HepG2 (cell line): ENCODE results near the gene PHKB. TPM values are rescaled to one million over a fixed set of nuclear protein-coding genes. Genes with fewer than 3 reads are reported as not detected.

Source experiments
- BORCS8-MEF2B ChIP-seq: sonication (generic); formaldehyde crosslinking; IDR thresholded peaks from 2 replicates; pipeline ENCODE4 v1.8.0; 2022; ENCODE audit warnings: mild to moderate bottlenecking, missing genetic modification reagents
- HDAC2 ChIP-seq: sonication (generic); formaldehyde crosslinking; IDR thresholded peaks from 2 replicates; pipeline ENCODE4 v1.4.0; 2020; ENCODE audit warnings: missing genetic modification reagents
- KDM1A ChIP-seq: IDR thresholded peaks from 2 replicates; pipeline ENCODE4 v1.6.1; 2016; ENCODE audit warnings: missing compliant biosample characterization
- KDM6A ChIP-seq: IDR thresholded peaks from 2 replicates; pipeline ENCODE4 v1.6.1; 2016; ENCODE audit warnings: low read depth
- MYC ChIP-seq: sonication (generic); formaldehyde crosslinking; IDR thresholded peaks from 2 replicates; pipeline ENCODE4 v1.9.0; 2021; ENCODE audit warnings: missing genetic modification reagents, borderline replicate concordance
- RXRB ChIP-seq: IDR thresholded peaks from 2 replicates; pipeline ENCODE4 v1.6.1; 2016; ENCODE audit warnings: borderline replicate concordance, missing genetic modification reagents, missing compliant biosample characterization
- SKI ChIP-seq: fragments of 450-650 bp; IDR thresholded peaks from one replicate; pipeline ENCODE4 v1.6.1; 2018; ENCODE audit warnings: mild to moderate bottlenecking; ENCODE audit not compliant: partially characterized antibody
- SRSF4 ChIP-seq: fragments of 200-400 bp; formaldehyde crosslinking; IDR thresholded peaks from one replicate; pipeline ENCODE4 v1.6.1; 2018; ENCODE audit warnings: mild to moderate bottlenecking, low read depth, low read length, moderate library complexity; ENCODE audit not compliant: poor library complexity, severe bottlenecking
- TARDBP ChIP-seq: sonication (generic); formaldehyde crosslinking; IDR thresholded peaks from 2 replicates; pipeline ENCODE4 v1.8.0; 2022; ENCODE audit warnings: mild to moderate bottlenecking, missing genetic modification reagents
- ZNF383 ChIP-seq: sonication (generic); formaldehyde crosslinking; IDR thresholded peaks from 2 replicates; pipeline ENCODE4 v1.4.0; 2020; ENCODE audit warnings: missing genetic modification reagents, mild to moderate bottlenecking, borderline replicate concordance
- ZNF563 ChIP-seq: sonication (generic); formaldehyde crosslinking; IDR thresholded peaks from 2 replicates; pipeline ENCODE4 v1.8.0; 2022; ENCODE audit warnings: mild to moderate bottlenecking, moderate library complexity, missing genetic modification reagents
- ZNF577 ChIP-seq: sonication (generic); formaldehyde crosslinking; IDR thresholded peaks from 2 replicates; pipeline ENCODE4 v1.4.0; 2020; ENCODE audit warnings: mild to moderate bottlenecking, low read depth, missing genetic modification reagents, borderline replicate concordance
- polyA plus RNA-seq, 8 experiments: library from polyadenylated mRNA; depleted of rRNA in 3 of 8; stranded (reverse) in 7 of 8; unstranded in 1 of 8; fragments of >200 nt; fragmentation: Illumina TruSeq in 4 of 8; extraction: Trizol in 4 of 8; gene quantifications; 2 replicates each; pipeline versions ENCODE4 v1.2.1 to v1.2.3, GENCODE V29; 2011 to 2016; ENCODE audit warnings: low read depth in 4 of 8, missing spikeins in 1 of 8, mixed read lengths in 1 of 8; ENCODE audit not compliant: insufficient read depth in 1 of 8
- total RNA-seq, 5 experiments: library from RNA; depleted of rRNA; stranded (reverse); fragments of >200 nt; fragmentation: Illumina TruSeq; extraction: Trizol; gene quantifications; 2 replicates each; pipeline ENCODE4 v1.2.3, GENCODE V29; 2016; ENCODE audit warnings: low read depth in 1 of 5
- TF ChIP-seq, protein P1 (sequence below): sonication (generic); formaldehyde crosslinking; IDR thresholded peaks from 2 replicates; pipeline ENCODE4 v1.5.1; 2020; ENCODE audit warnings: missing genetic modification reagents, mild to moderate bottlenecking, borderline replicate concordance
- TF ChIP-seq, protein P2 (sequence below): sonication (generic); formaldehyde crosslinking; IDR thresholded peaks from 2 replicates; pipeline ENCODE4 v1.8.1; 2023; ENCODE audit warnings: mild to moderate bottlenecking, inconsistent platforms, moderate library complexity, missing genetic modification reagents, borderline replicate concordance
- TF ChIP-seq, protein P3 (sequence below): sonication (generic); formaldehyde crosslinking; IDR thresholded peaks from 2 replicates; pipeline ENCODE4 v1.4.0; 2020; ENCODE audit warnings: low read depth, mild to moderate bottlenecking, missing genetic modification reagents
- TF ChIP-seq, protein P4 (sequence below): sonication (generic); formaldehyde crosslinking; IDR thresholded peaks from 2 replicates; pipeline ENCODE4 v1.5.0; 2020; ENCODE audit warnings: missing genetic modification reagents, mild to moderate bottlenecking, borderline replicate concordance
- TF ChIP-seq, protein P5 (sequence below): sonication (generic); formaldehyde crosslinking; conservative IDR thresholded peaks from 2 replicates; pipeline ENCODE4 v1.4.0; 2020; ENCODE audit warnings: missing genetic modification reagents

The PHKB gene
- total and polyA plus RNA-seq, 2 of the 13 experiments (the other 11 are each of a cell fraction or from before 2014, with no cell fraction given) = 66.0 to 80.8 TPM

DNA sequence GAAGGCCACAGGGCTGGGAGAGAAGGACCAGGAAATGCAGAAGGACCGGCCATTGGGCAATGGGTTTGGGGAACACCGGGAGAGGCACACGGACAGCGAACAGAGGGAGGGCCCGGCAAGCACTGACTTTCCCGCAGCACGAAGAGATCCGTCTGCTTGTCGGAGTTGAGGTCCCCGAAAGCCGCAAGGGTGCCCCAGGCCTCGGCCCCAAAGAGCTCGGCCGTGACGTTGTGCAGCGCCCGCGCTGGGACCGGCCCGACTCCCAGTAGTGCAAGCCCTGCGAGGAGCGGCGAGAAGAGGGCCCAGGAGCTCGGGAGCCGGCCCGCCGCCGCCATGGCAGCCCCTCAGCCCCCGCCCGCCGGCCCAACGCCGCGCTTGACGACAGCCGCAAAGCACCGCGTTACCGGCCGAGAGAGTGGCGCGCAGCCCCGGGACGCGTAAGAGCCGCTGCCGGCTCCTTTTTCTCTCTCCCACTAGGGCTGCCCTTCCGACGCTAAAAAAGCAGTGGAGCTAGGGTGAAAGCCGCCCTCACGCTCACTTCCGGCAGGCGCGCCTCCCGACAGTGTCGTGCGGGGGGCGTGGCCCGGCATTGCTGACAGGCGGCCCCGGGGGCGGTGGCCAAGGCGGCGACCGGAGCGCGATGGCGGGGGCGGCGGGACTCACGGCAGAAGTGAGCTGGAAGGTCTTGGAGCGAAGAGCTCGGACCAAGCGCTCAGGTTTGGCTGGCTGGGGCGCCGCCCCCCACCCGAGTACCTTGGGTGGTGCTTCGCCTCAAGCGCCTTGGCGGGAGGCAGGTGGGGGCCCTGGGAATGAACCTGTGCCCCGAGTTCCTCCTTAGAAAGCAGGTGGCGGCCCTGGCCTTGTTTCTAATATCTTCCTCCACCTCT lies at the start of gene PHKB, which contains the start of gene ITFG1 (continued):
- TF ChIP-seq, protein P1, sequence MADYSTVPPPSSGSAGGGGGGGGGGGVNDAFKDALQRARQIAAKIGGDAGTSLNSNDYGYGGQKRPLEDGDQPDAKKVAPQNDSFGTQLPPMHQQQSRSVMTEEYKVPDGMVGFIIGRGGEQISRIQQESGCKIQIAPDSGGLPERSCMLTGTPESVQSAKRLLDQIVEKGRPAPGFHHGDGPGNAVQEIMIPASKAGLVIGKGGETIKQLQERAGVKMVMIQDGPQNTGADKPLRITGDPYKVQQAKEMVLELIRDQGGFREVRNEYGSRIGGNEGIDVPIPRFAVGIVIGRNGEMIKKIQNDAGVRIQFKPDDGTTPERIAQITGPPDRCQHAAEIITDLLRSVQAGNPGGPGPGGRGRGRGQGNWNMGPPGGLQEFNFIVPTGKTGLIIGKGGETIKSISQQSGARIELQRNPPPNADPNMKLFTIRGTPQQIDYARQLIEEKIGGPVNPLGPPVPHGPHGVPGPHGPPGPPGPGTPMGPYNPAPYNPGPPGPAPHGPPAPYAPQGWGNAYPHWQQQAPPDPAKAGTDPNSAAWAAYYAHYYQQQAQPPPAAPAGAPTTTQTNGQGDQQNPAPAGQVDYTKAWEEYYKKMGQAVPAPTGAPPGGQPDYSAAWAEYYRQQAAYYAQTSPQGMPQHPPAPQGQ (CRISPR knock-in tag) = no peak
- peak; percentile 76 for TF ChIP-seq TARDBP
- TF ChIP-seq HDAC2 (CRISPR knock-in tag) = peak; percentile 51; the same call in 1 of the 2 replicates
- no peak for TF ChIP-seq BORCS8-MEF2B (CRISPR knock-in tag)
- peak; percentile 27; the same call in 1 of the 2 replicates for TF ChIP-seq RXRB (CRISPR knock-in tag)
- TF ChIP-seq ZNF563 = peak; percentile 91
- peak; percentile 84 for TF ChIP-seq MYC
- TF ChIP-seq, protein P2, sequence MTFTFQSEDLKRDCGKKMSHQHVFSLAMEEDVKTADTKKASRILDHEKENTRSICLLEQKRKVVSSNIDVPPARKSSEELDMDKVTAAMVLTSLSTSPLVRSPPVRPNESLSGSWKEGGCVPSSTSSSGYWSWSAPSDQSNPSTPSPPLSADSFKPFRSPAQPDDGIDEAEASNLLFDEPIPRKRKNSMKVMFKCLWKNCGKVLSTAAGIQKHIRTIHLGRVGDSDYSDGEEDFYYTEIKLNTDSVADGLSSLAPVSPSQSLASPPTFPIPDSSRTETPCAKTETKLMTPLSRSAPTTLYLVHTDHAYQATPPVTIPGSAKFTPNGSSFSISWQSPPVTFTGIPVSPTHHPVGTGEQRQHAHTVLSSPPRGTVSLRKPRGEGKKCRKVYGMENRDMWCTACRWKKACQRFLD (CRISPR knock-in tag) = no peak
- TF ChIP-seq, protein P3, sequence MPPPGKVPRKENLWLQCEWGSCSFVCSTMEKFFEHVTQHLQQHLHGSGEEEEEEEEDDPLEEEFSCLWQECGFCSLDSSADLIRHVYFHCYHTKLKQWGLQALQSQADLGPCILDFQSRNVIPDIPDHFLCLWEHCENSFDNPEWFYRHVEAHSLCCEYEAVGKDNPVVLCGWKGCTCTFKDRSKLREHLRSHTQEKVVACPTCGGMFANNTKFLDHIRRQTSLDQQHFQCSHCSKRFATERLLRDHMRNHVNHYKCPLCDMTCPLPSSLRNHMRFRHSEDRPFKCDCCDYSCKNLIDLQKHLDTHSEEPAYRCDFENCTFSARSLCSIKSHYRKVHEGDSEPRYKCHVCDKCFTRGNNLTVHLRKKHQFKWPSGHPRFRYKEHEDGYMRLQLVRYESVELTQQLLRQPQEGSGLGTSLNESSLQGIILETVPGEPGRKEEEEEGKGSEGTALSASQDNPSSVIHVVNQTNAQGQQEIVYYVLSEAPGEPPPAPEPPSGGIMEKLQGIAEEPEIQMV (CRISPR knock-in tag) = no peak; the same call in 1 of the 2 replicates
- TF ChIP-seq ZNF383 (CRISPR knock-in tag) = no peak; the same call in 1 of the 2 replicates
- peak; percentile 74 for TF ChIP-seq SKI
- TF ChIP-seq, protein P4, sequence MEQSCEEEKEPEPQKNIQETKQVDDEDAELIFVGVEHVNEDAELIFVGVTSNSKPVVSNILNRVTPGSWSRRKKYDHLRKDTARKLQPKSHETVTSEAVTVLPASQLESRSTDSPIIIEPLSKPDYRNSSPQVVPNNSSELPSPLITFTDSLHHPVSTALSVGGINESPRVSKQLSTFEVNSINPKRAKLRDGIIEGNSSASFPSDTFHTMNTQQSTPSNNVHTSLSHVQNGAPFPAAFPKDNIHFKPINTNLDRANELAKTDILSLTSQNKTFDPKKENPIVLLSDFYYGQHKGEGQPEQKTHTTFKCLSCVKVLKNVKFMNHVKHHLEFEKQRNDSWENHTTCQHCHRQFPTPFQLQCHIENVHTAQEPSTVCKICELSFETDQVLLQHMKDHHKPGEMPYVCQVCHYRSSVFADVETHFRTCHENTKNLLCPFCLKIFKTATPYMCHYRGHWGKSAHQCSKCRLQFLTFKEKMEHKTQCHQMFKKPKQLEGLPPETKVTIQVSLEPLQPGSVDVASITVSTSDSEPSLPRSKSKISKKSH (CRISPR knock-in tag) = peak; percentile 27; the same call in 1 of the 2 replicates
- TF ChIP-seq ZNF577 (CRISPR knock-in tag) = no peak
- TF ChIP-seq, protein P5, sequence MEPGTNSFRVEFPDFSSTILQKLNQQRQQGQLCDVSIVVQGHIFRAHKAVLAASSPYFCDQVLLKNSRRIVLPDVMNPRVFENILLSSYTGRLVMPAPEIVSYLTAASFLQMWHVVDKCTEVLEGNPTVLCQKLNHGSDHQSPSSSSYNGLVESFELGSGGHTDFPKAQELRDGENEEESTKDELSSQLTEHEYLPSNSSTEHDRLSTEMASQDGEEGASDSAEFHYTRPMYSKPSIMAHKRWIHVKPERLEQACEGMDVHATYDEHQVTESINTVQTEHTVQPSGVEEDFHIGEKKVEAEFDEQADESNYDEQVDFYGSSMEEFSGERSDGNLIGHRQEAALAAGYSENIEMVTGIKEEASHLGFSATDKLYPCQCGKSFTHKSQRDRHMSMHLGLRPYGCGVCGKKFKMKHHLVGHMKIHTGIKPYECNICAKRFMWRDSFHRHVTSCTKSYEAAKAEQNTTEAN (CRISPR knock-in tag) = peak; percentile 0; the same call in 1 of the 2 replicates
- TF ChIP-seq SRSF4 = no peak
- no peak for TF ChIP-seq KDM1A (CRISPR knock-in tag)
- no peak for TF ChIP-seq KDM6A
